K562 treated with DMSO at 1 percent for 24 hours (cell line): ENCODE data around the gene MMP24OS. TPM values are rescaled to one million over a fixed set of nuclear protein-coding genes. Genes with fewer than 3 reads are reported as not detected.

Experiments used
- total RNA-seq: library from RNA; unstranded; fragments of 300-600 nt; gene quantifications from 2 replicates; pipeline ENCODE4 v1.2.3, GENCODE V29; 2022; ENCODE audit warnings: low read depth; ENCODE audit not compliant: insufficient read depth

The MMP24OS gene
- 161 and 170 TPM in 2 replicates for total RNA-seq

GRCh38 chr20:35277531-35278395 is at the start of gene MMP24OS:
TSS of gene MMP24OS (minus strand) at chr20:35278122. CDS start at chr20:35277929, 193 bp downstream.

DNA sequence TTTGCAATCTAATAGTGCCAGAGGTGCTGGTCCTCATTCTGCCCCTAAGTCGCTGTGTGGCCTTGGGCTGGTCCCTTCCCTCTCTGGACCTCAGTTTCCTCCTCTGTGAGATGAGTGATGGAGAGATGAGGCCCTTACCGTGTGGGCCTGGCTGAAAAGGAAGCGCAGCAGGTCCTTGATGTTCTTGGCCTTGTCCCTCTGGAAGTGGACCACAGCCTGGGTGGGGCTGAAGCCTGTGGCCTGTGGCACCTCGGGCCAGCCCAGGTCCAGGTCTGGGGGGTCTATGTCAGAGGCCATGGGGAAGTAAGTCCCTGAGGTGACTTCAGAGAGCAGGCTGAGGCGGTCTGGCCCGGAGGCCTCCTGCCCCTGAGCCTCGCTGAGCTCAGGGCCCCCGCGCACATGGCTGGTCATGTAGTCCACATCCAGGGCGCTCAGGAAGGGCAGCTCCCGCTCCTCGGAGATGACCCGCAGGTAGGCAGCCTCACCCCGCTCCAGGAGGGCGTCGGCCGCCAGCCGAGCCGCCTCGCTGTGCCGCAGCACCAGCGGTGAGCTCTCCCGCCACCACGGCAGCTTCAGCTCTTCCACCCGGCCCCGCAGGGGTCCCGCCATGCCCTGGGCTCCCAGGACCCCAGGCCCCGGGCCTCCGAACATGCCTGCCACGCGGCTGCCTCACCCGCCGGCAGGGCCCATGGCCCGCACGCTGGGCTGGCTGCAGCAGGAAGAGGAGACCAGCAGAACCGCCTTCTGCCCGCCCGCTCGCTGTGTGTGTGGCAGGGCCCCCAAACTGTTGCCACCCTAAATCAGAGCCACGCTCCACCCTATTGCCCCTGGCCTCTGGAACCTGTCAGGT is 14.0 kb upstream of the MMP24OS start, which contains the start of gene FAM83C:
Gene FAM83C (minus strand): TSS at position 772 of the 850 bp plus-strand sequence. CDS start 121 bp downstream, at position 651.

DNA sequence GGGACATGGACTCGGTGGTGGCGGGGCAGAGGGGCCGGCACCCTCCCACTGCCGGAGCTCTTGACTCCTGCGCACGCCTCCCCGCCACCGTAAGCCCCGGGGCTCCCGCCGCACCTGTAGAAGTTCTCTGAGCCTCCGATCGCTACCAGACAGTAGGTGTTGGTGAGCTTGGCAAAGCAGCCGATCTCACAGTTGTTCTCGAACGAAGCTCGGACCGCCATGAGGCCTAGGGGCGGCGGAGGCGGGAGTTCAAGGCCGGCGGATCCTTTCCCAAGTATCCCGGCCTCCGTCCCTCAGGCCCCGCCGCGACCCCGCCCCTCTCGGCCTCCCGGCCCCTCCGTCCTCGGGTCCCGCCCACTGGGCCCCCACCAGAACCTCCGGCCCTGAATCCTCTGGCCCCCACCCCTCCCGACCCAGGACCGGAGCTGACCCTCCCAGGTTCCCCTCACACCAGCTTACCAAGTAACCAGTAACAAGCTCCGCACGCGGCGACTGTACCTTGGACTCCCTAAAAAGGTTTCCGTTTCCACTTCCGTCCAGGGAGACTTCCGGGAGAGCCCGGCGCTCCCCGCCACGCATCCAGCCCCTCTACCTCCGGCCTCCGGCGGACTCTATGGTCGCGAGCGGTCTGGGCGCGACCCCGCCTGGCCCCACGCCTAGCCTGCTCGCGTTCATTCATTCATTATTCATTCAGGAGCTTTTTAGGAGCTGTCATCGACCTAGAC is 6.5 kb upstream of the MMP24OS start, which contains the start of gene EIF6:
Gene EIF6 (minus strand): TSS at position 506 of the 725 bp plus-strand sequence. CDS start 285 bp downstream, at position 221.

Other genes starting within 250 kb of the MMP24OS start
- gene TRPC4AP, start 185.3 kb downstream of the MMP24OS start, total RNA-seq, result 83.7 and 88.3 TPM in 2 replicates
- gene EDEM2, start 130.8 kb downstream of the MMP24OS start, total RNA-seq, result 29.5 and 33.0 TPM in 2 replicates
- 22.9 and 28.8 TPM in 2 replicates for gene PROCR, start 106.0 kb downstream of the MMP24OS start, total RNA-seq
- 0.16 and 0.31 TPM in 2 replicates for gene MMP24, start 51.4 kb downstream of the MMP24OS start, total RNA-seq
- 189 and 206 TPM in 2 replicates for gene EIF6, start 6.7 kb upstream of the MMP24OS start, total RNA-seq
- not detected in 2 replicates for gene FAM83C, start 14.3 kb upstream of the MMP24OS start, total RNA-seq
- gene UQCC1, start 133.9 kb upstream of the MMP24OS start, total RNA-seq, result 30.4 and 31.1 TPM in 2 replicates
- gene GDF5, start 160.1 kb upstream of the MMP24OS start, total RNA-seq, result not detected in 2 replicates
- gene CEP250, start 177.5 kb upstream of the MMP24OS start, total RNA-seq, result 15.9 and 18.0 TPM in 2 replicates